ENCODE data around the gene PTGS1.

PTGS1 gene

DNA sequence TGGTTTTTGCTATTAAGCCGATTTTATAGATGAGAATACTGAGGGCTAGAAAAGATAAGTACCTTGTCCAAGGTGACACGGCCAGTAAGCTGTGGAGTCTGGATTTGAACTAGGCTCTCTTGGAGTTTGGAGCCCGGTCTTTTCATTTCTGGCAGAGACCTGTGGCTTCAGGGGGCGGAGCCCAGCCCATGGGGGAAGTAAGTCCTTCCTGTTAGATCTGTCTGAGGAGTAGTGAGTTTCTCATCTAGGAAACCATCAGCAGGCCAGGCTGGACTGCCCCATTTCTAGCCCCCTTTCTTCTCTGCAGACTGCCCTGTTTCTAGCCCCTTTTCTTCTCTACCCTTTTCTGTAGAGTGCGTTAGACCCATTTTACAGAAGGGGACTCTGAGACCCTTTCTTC lies 521 bp upstream of the PTGS1 start:
- no peaks in the 10 kb centered on the region for H3K36me3 ChIP-seq (ENCODE audit: control insufficient read depth in 2 of 2, insufficient read depth in 1 of 2, low read length in 2 of 2)
- no peak overlapping the region for H3K4me3 ChIP-seq (ENCODE audit: low read depth, low read length)
- POLR2A ChIA-PET, result no interaction called here
- no peak for TF ChIP-seq ZNF121 (tag by site-specific recombination; IDR thresholded peaks at IDR 0.05)
- no peak for TF ChIP-seq ZFHX2 (tag by site-specific recombination; conservative IDR thresholded peaks at IDR 0.05)
- no peak for TF ChIP-seq ZNF521 (tag by site-specific recombination; IDR thresholded peaks at IDR 0.05)
- no peak for TF ChIP-seq ZNF654 (tag by site-specific recombination; IDR thresholded peaks at IDR 0.05; ENCODE audit: low read depth)
- TF ChIP-seq PRDM4 (tag by site-specific recombination; IDR thresholded peaks at IDR 0.05), result no peak
- no peak for TF ChIP-seq ZNF785 (tag by site-specific recombination; IDR thresholded peaks at IDR 0.05)
- no peak for TF ChIP-seq ZSCAN23 (tag by site-specific recombination; IDR thresholded peaks at IDR 0.05)
- TF ChIP-seq ZNF623 (tag by site-specific recombination; IDR thresholded peaks at IDR 0.05), result no peak
- TF ChIP-seq ZNF138 (tag by site-specific recombination; IDR thresholded peaks at IDR 0.05; ENCODE audit: borderline replicate concordance), result no peak
- TF ChIP-seq ZNF366 (tag by site-specific recombination; conservative IDR thresholded peaks at IDR 0.05), result no peak
- TF ChIP-seq MZF1 (tag by site-specific recombination; IDR thresholded peaks at IDR 0.05; ENCODE audit: borderline replicate concordance), result no peak
- no peak for TF ChIP-seq ZNF302 (tag by site-specific recombination; IDR thresholded peaks at IDR 0.05; ENCODE audit: low read depth)
- TF ChIP-seq ZNF488 (tag by site-specific recombination; IDR thresholded peaks at IDR 0.05), result no peak
- TF ChIP-seq BCL11A (tag by site-specific recombination; IDR thresholded peaks at IDR 0.05; ENCODE audit: low read depth), result no peak
- no peak for TF ChIP-seq ZNF2 (tag by site-specific recombination; IDR thresholded peaks at IDR 0.05)
- no peak for TF ChIP-seq ZNF571 (tag by site-specific recombination; IDR thresholded peaks at IDR 0.05)
- no peak for TF ChIP-seq MEIS1 (CRISPR knock-in tag; IDR thresholded peaks at IDR 0.05; ENCODE audit: borderline replicate concordance)
- no peaks in the 10 kb centered on the region for H3K4me1 ChIP-seq (ENCODE audit: control insufficient read depth, insufficient read depth, low read length)
- no peaks in the 10 kb centered on the region for H3K9me3 ChIP-seq (ENCODE audit: control insufficient read depth, insufficient read depth, low read depth, low read length)
- CTCF ChIA-PET, result interaction anchor here (0.6 to 1.2 kb wide), 2 partner anchors 10 to 440 kb away, joined by 3 to 4 read pairs; no protein-coding TSS in a partner anchor
- H3K27ac ChIP-seq (ENCODE audit: extremely low read depth, low read depth, low read length), result no peak overlapping the region

GRCh38 chr9:122371846-122372245 lies 1.0 kb downstream of the PTGS1 start:
- Histone ChIP-seq H3K9me3 (ENCODE audit: control insufficient read depth, insufficient read depth, low read depth, low read length) (no peaks in the 10 kb centered on the region), H3K4me3 (ENCODE audit: low read depth, low read length) (no peak overlapping the region), H3K4me1 (ENCODE audit: control insufficient read depth, insufficient read depth, low read length) (no peaks in the 10 kb centered on the region), H3K27ac (ENCODE audit: extremely low read depth, low read depth, low read length) (no peak overlapping the region), H3K36me3 (ENCODE audit: control insufficient read depth in 2 of 2, insufficient read depth in 1 of 2, low read length in 2 of 2) (no peaks in the 10 kb centered on the region)
- POLR2A ChIA-PET, result no interaction called here
- CTCF ChIA-PET, result interaction anchor here (1.3 kb wide), 1 partner anchor 21 kb away, joined by 5 read pairs; no protein-coding TSS in a partner anchor
- no peak for TF ChIP-seq ZNF184 (tag by site-specific recombination; IDR thresholded peaks at IDR 0.05)
- TF ChIP-seq ZFP69B (tag by site-specific recombination; IDR thresholded peaks at IDR 0.05), result no peak
- TF ChIP-seq ZNF211 (tag by site-specific recombination; IDR thresholded peaks at IDR 0.05; ENCODE audit: low read depth), result no peak
- no peak for TF ChIP-seq ELK4 (IDR thresholded peaks at IDR 0.05; ENCODE audit: borderline replicate concordance, low read depth, low read length)
- no peak for TF ChIP-seq REPIN1 (tag by site-specific recombination; IDR thresholded peaks at IDR 0.05; ENCODE audit: low read depth)
- TF ChIP-seq ZNF23 (tag by site-specific recombination; IDR thresholded peaks at IDR 0.05; ENCODE audit: borderline replicate concordance), result no peak
- no peak for TF ChIP-seq ZNF140 (tag by site-specific recombination; IDR thresholded peaks at IDR 0.05)
- no peak for TF ChIP-seq ZBTB11 (tag by site-specific recombination; conservative IDR thresholded peaks at IDR 0.05; ENCODE audit: low read depth)
- TF ChIP-seq, protein P1, sequence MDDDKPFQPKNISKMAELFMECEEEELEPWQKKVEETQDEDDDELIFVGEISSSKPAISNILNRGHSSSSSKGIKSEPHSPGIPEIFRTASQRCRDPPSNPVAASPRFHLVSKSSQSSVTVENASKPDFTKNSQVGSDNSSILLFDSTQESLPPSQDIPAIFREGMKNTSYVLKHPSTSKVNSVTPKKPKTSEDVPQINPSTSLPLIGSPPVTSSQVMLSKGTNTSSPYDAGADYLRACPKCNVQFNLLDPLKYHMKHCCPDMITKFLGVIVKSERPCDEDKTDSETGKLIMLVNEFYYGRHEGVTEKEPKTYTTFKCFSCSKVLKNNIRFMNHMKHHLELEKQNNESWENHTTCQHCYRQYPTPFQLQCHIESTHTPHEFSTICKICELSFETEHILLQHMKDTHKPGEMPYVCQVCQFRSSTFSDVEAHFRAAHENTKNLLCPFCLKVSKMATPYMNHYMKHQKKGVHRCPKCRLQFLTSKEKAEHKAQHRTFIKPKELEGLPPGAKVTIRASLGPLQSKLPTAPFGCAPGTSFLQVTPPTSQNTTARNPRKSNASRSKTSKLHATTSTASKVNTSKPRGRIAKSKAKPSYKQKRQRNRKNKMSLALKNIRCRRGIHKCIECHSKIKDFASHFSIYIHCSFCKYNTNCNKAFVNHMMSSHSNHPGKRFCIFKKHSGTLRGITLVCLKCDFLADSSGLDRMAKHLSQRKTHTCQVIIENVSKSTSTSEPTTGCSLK (tag by site-specific recombination; IDR thresholded peaks at IDR 0.05), result no peak
- TF ChIP-seq ZNF239 (tag by site-specific recombination; IDR thresholded peaks at IDR 0.05), result no peak
- no peak for TF ChIP-seq KLF16 (tag by site-specific recombination; IDR thresholded peaks at IDR 0.05)
